GM18502 (cell line): ENCODE results near the gene SAA1.
A peak's percentile ranks its signal among the peaks of the same experiment; 100 is the strongest.

Source experiments
- ATAC-seq: cut with Tn5 transposase; IDR thresholded peaks from one replicate; pipeline ENCODE4 v1.9.1; 2021; ENCODE audit warnings: mild to moderate bottlenecking; ENCODE audit not compliant: unreplicated experiment, poor library complexity

Gene SAA1

GRCh38 chr11:18265949-18266348 is at the start of gene SAA1:
SAA1 (plus strand) TSS chr11:18266264; CDS start chr11:18266888, 624 bp downstream.
- no peak for ATAC-seq

- no peak for ATAC-seq
Observed at GRCh38 chr11:18221274-18221876, 44.7 kb upstream of the SAA1 start.

GRCh38 chr11:18222814-18223421 is 43.1 kb upstream of the SAA1 start:
- ATAC-seq = no peak

GRCh38 chr11:18223591-18224387 is 42.3 kb upstream of the SAA1 start:
- ATAC-seq = no peak

GRCh38 chr11:18225913-18226312 is 40.2 kb upstream of the SAA1 start:
- no peak for ATAC-seq

- peak; percentile 94 for ATAC-seq
Observed at GRCh38 chr11:18229501-18229900, 36.6 kb upstream of the SAA1 start.

- no peak for ATAC-seq
Observed at GRCh38 chr11:18230859-18231258, 35.2 kb upstream of the SAA1 start.

- no peak for ATAC-seq
Observed at GRCh38 chr11:18233912-18234311, 32.2 kb upstream of the SAA1 start.

- ATAC-seq = no peak
Observed at GRCh38 chr11:18235394-18236334, 30.4 kb upstream of the SAA1 start.

- no peak for ATAC-seq
Observed at GRCh38 chr11:18236664-18237356, 29.3 kb upstream of the SAA1 start, which contains the start of gene SAA4. SAA4 (minus strand) TSS chr11:18236802; CDS start chr11:18235926, 876 bp downstream.

GRCh38 chr11:18239655-18240054 is 26.4 kb upstream of the SAA1 start:
- ATAC-seq = no peak

- no peak for ATAC-seq
Observed at GRCh38 chr11:18243783-18244362, 22.2 kb upstream of the SAA1 start.

- no peak for ATAC-seq
Observed at GRCh38 chr11:18245396-18245795, 20.7 kb upstream of the SAA1 start.

GRCh38 chr11:18246379-18247190 is 19.5 kb upstream of the SAA1 start:
- ATAC-seq = peak; percentile 84

GRCh38 chr11:18247191-18247581 is 18.9 kb upstream of the SAA1 start:
- peak; percentile 11 for ATAC-seq

GRCh38 chr11:18248561-18248960 is 17.5 kb upstream of the SAA1 start, which contains the start of gene SAA2:
SAA2 (minus strand) TSS chr11:18248668; CDS start chr11:18248011, 657 bp downstream.
- ATAC-seq = no peak

GRCh38 chr11:18253233-18253632 is 12.8 kb upstream of the SAA1 start:
- no peak for ATAC-seq

GRCh38 chr11:18253778-18254338 is 12.2 kb upstream of the SAA1 start:
- ATAC-seq = no peak
